Activated T-helper 2 cell treated with anti-CD3 and anti-CD28 coated beads, Interferon-gamma antibody, Interleukin-2, Interleukin-4, amounts not matched to agents 10 μg/mL and 5 μg/mL and 100 μg/mL, durations not matched to agents 14 hours and 24 hours and 36 hours (primary cell): ENCODE data around the gene RTN4R. TPM values are rescaled to one million over a fixed set of nuclear protein-coding genes. Genes with fewer than 3 reads are reported as not detected.
"Not testable (repeated sequence)": the region's sequence is repeated elsewhere in the genome, so short reads cannot be mapped to it uniquely, and the experiment has no call there.

ENCODE experiments used
- DNase-seq: peaks from one replicate; pipeline ENCODE4 v3.0.0; 2021; ENCODE audit warnings: low spot score
- H3K27ac Mint-ChIP-seq: one replicate; pipeline ENCODE4 v1.8.0; 2021; ENCODE audit warnings: mixed read lengths
- H3K27me3 Mint-ChIP-seq: one replicate; pipeline ENCODE4 v1.8.0; 2021; ENCODE audit warnings: low read depth, mixed read lengths
- H3K36me3 Mint-ChIP-seq: one replicate; pipeline ENCODE4 v1.8.0; 2021; ENCODE audit warnings: low read depth, mixed read lengths
- H3K4me1 Mint-ChIP-seq: one replicate; pipeline ENCODE4 v1.8.0; 2021; ENCODE audit warnings: low read depth, mixed read lengths
- H3K4me3 Mint-ChIP-seq: one replicate; pipeline ENCODE4 v1.8.0; 2021; ENCODE audit warnings: low read depth, mild to moderate bottlenecking, moderate library complexity, mixed read lengths
- H3K9me3 Mint-ChIP-seq: one replicate; pipeline ENCODE4 v1.8.0; 2021; ENCODE audit warnings: mixed read lengths
- intact Hi-C: fragments of 100-400 bp; cut with micrococcal nuclease; formaldehyde crosslinking; loops from one replicate; pipeline ENCODE4 v1.15.1; 2023
- total RNA-seq: library from RNA; stranded (reverse); gene quantifications from 2 replicates; pipeline ENCODE4 v1.2.3, GENCODE V29; 2022

The RTN4R gene
- total RNA-seq, 1 donor from 2014 or later, result 1.9 TPM

GRCh38 chr22:20269201-20269600, 1.1 kb upstream of the RTN4R start:
- DNase-seq, H3K9me3 Mint-ChIP-seq, H3K4me1 Mint-ChIP-seq, H3K4me3 Mint-ChIP-seq, H3K27ac Mint-ChIP-seq, H3K36me3 Mint-ChIP-seq, H3K27me3 Mint-ChIP-seq: not testable (repeated sequence)
- intact Hi-C loops, result loop anchor here (5.0 kb wide), 1 partner anchor 112 kb away; no protein-coding TSS in a partner anchor

- H3K36me3 Mint-ChIP-seq, result no peaks in the 10 kb centered on the region
- intact Hi-C loops, result loop anchor here (5.0 kb wide), 1 partner anchor 110 kb away; no protein-coding TSS in a partner anchor
- no peak overlapping the region for H3K27ac Mint-ChIP-seq
- no peak for DNase-seq
- peaks cover 5% of the 10 kb centered on the region for H3K27me3 Mint-ChIP-seq
- H3K4me1 Mint-ChIP-seq, result peaks cover 1% of the 10 kb centered on the region
- H3K9me3 Mint-ChIP-seq, result no peaks in the 10 kb centered on the region
- H3K4me3 Mint-ChIP-seq, result peak overlapping the region; percentile 30
Observed at GRCh38 chr22:20267441-20268278, 458 bp downstream of the RTN4R start.

GRCh38 chr22:20266667-20267440, 1.3 kb downstream of the RTN4R start:
- not testable (repeated sequence) for H3K27ac Mint-ChIP-seq, H3K9me3 Mint-ChIP-seq
- peak overlapping the region; percentile 64 for H3K4me3 Mint-ChIP-seq

GRCh38 chr22:20265772-20266666, 2.1 kb downstream of the RTN4R start:
- H3K36me3 Mint-ChIP-seq, H3K4me3 Mint-ChIP-seq, DNase-seq, H3K27ac Mint-ChIP-seq, H3K9me3 Mint-ChIP-seq, H3K27me3 Mint-ChIP-seq, H3K4me1 Mint-ChIP-seq: not testable (repeated sequence)
- intact Hi-C loops, result loop anchor here (5.0 kb wide), 1 partner anchor 109 kb away; no protein-coding TSS in a partner anchor

More at GRCh38 chr22:20266667-20267440, 1.3 kb downstream of the RTN4R start:
- not testable (repeated sequence) for DNase-seq, H3K27me3 Mint-ChIP-seq, H3K36me3 Mint-ChIP-seq, H3K4me1 Mint-ChIP-seq
- intact Hi-C loops, result loop anchor here (5.0 kb wide), 1 partner anchor 110 kb away; no protein-coding TSS in a partner anchor

- Mint-ChIP-seq H3K27me3 (peaks cover 5% of the 10 kb centered on the region), H3K36me3 (no peaks in the 10 kb centered on the region), H3K27ac (no peak overlapping the region), H3K4me1 (peaks cover 1% of the 10 kb centered on the region), H3K4me3 (no peak overlapping the region), H3K9me3 (no peaks in the 10 kb centered on the region)
- no peak for DNase-seq
- intact Hi-C loops, result loop anchor here (5.0 kb wide), 1 partner anchor 108 kb away; no protein-coding TSS in a partner anchor
Observed at GRCh38 chr22:20264614-20265452, 3.3 kb downstream of the RTN4R start.

- intact Hi-C loops, H3K4me1 Mint-ChIP-seq, DNase-seq, H3K36me3 Mint-ChIP-seq, H3K4me3 Mint-ChIP-seq, H3K9me3 Mint-ChIP-seq, H3K27me3 Mint-ChIP-seq, H3K27ac Mint-ChIP-seq: not testable (repeated sequence)
Observed at GRCh38 chr22:20263404-20264281, 4.5 kb downstream of the RTN4R start.

- no peaks in the 10 kb centered on the region for H3K36me3 Mint-ChIP-seq
- intact Hi-C loops, result no loop called here
- no peak overlapping the region for H3K27ac Mint-ChIP-seq
- DNase-seq, result no peak
- no peaks in the 10 kb centered on the region for H3K9me3 Mint-ChIP-seq
- no peaks in the 10 kb centered on the region for H3K4me1 Mint-ChIP-seq
- H3K4me3 Mint-ChIP-seq, result no peak overlapping the region
- H3K27me3 Mint-ChIP-seq, result peaks cover 3% of the 10 kb centered on the region
Observed at GRCh38 chr22:20262582-20263147, 5.5 kb downstream of the RTN4R start.

GRCh38 chr22:20261848-20262581, 6.1 kb downstream of the RTN4R start:
- Mint-ChIP-seq H3K4me3 (no peak overlapping the region), H3K27me3 (peaks cover 3% of the 10 kb centered on the region), H3K36me3 (no peaks in the 10 kb centered on the region), H3K9me3 (no peaks in the 10 kb centered on the region), H3K4me1 (no peaks in the 10 kb centered on the region), H3K27ac (no peak overlapping the region)
- intact Hi-C loops, result no loop called here
- no peak for DNase-seq

- Mint-ChIP-seq H3K36me3 (no peaks in the 10 kb centered on the region), H3K4me1 (no peaks in the 10 kb centered on the region), H3K27me3 (no peaks in the 10 kb centered on the region), H3K4me3 (no peak overlapping the region), H3K9me3 (no peaks in the 10 kb centered on the region), H3K27ac (no peak overlapping the region)
- DNase-seq, result no peak
- intact Hi-C loops, result no loop called here
Observed at GRCh38 chr22:20260071-20260765, 7.9 kb downstream of the RTN4R start.

- Mint-ChIP-seq H3K9me3 (no peaks in the 10 kb centered on the region), H3K36me3 (no peaks in the 10 kb centered on the region), H3K4me3 (no peak overlapping the region), H3K27me3 (no peaks in the 10 kb centered on the region), H3K27ac (no peak overlapping the region), H3K4me1 (peaks cover 3% of the 10 kb centered on the region)
- intact Hi-C loops, result no loop called here
- DNase-seq, result no peak
Observed at GRCh38 chr22:20259327-20259688, 8.8 kb downstream of the RTN4R start.
